ENCODE data around the gene TRAPPC10. TPM values are rescaled to one million over a fixed set of nuclear protein-coding genes. Genes with fewer than 3 reads are reported as not detected.

TRAPPC10 gene
- total and polyA plus RNA-seq, 2 donors (not counting 1 experiment from before 2014, with no cell fraction given): 15.4 to 22.0 TPM

DNA sequence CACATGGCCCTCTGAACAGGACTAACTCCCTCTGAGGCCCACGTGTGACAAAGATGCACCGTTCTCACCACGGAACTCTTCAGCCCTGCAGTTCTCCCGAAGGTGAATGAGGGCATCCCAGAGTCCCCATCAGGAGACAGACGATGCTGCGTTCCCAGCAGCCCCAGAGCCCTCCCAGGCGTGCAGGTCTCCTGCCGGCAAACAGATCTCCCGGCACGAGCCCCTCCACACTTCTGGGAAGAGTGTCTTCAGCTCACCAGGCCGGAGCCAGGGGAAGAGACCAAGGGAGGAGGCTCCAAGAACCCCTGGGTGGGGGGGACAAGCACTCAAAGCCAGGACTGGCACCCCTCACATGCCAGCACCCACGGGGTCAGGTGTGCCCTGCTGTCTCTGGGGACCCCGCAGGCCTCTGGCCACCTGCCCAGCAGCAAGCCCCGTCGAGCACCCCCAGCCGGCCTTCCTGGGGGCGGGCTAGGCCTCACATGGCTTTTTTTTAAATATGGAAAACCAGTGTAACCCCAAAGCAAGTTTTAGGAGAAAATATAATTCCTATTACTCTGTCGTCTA lies 45.1 kb upstream of the TRAPPC10 start:
- Histone ChIP-seq H3K4me2 (ENCODE audit: extremely low read depth, insufficient read depth, low read length) (no peak overlapping the region), H3K79me2 (ENCODE audit: control insufficient read depth, insufficient read depth, low read length) (no peaks in the 10 kb centered on the region), H2AFZ (ENCODE audit: low read length) (no peak overlapping the region), H3K4me3 (replicated peaks in 1 of 4; ENCODE audit: control extremely low read depth in 1 of 4, insufficient read depth in 1 of 4, low read depth in 3 of 4, low read length in 4 of 4) (no peak overlapping the region), H3K27ac (ENCODE audit: insufficient read depth, low read length) (no peak overlapping the region), H4K20me1 (ENCODE audit: control insufficient read depth, extremely low read depth, insufficient read depth, low read length) (no peaks in the 10 kb centered on the region), H3K4me1 (ENCODE audit: control insufficient read depth, extremely low read depth, insufficient read depth, low read length) (no peaks in the 10 kb centered on the region), H3K27me3 (ENCODE audit: control insufficient read depth, insufficient read depth, low read length) (no peaks in the 10 kb centered on the region), H3K9ac (ENCODE audit: insufficient read depth, low read length) (no peak overlapping the region), H3K9me3 (ENCODE audit: control insufficient read depth, insufficient read depth, low read depth, low read length) (no peaks in the 10 kb centered on the region), H3K36me3 (ENCODE audit: control insufficient read depth, insufficient read depth, low read length) (peaks cover 11% of the 10 kb centered on the region)
- DNase-seq (ENCODE audit: low read depth in 2 of 2): no peak
- TF ChIP-seq, protein P1, sequence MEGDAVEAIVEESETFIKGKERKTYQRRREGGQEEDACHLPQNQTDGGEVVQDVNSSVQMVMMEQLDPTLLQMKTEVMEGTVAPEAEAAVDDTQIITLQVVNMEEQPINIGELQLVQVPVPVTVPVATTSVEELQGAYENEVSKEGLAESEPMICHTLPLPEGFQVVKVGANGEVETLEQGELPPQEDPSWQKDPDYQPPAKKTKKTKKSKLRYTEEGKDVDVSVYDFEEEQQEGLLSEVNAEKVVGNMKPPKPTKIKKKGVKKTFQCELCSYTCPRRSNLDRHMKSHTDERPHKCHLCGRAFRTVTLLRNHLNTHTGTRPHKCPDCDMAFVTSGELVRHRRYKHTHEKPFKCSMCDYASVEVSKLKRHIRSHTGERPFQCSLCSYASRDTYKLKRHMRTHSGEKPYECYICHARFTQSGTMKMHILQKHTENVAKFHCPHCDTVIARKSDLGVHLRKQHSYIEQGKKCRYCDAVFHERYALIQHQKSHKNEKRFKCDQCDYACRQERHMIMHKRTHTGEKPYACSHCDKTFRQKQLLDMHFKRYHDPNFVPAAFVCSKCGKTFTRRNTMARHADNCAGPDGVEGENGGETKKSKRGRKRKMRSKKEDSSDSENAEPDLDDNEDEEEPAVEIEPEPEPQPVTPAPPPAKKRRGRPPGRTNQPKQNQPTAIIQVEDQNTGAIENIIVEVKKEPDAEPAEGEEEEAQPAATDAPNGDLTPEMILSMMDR (conservative IDR thresholded peaks at IDR 0.05 in 1 of 2, IDR thresholded peaks at IDR 0.05 in 1 of 2; ENCODE audit: low read depth in 1 of 2, low read length in 2 of 2): no peak
- no peak for TF ChIP-seq EZH2 (IDR thresholded peaks at IDR 0.05; ENCODE audit: low read length, missing control alignments)

DNA sequence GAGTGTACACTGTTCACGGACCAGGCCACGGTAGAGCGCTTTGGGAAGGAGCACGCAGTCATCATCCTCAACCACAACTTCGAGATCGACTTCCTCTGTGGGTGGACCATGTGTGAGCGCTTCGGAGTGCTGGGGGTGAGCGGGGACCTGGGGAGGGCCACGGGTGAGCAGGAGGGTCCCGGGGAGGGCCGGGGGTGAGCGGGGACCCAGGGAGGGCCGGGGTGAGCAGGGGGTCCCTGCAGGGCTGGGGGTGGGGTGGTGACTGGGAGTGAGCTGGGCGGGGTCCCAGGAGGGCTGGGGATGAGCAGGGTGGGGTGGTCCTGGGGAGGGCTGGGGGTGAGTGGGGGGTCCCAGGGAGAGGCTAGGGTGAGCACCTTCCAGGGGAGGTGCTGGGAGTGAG lies 44.1 kb upstream of the TRAPPC10 start:
- no peaks in the 10 kb centered on the region for H3K27me3 ChIP-seq (ENCODE audit: control insufficient read depth, insufficient read depth, low read length)
- no peak overlapping the region for H3K4me3 ChIP-seq (replicated peaks in 1 of 4; ENCODE audit: control extremely low read depth in 1 of 4, insufficient read depth in 1 of 4, low read depth in 3 of 4, low read length in 4 of 4)
- no peaks in the 10 kb centered on the region for H3K4me1 ChIP-seq (ENCODE audit: control insufficient read depth, extremely low read depth, insufficient read depth, low read length)
- H3K4me2 ChIP-seq (ENCODE audit: extremely low read depth, insufficient read depth, low read length): no peak overlapping the region
- DNase-seq (ENCODE audit: low read depth in 2 of 2): no peak
- no peaks in the 10 kb centered on the region for H3K9me3 ChIP-seq (ENCODE audit: control insufficient read depth, insufficient read depth, low read depth, low read length)
- H3K36me3 ChIP-seq (ENCODE audit: control insufficient read depth, insufficient read depth, low read length): peaks cover 11% of the 10 kb centered on the region
- H3K9ac ChIP-seq (ENCODE audit: insufficient read depth, low read length): no peak overlapping the region
- H4K20me1 ChIP-seq (ENCODE audit: control insufficient read depth, extremely low read depth, insufficient read depth, low read length): no peaks in the 10 kb centered on the region
- no peaks in the 10 kb centered on the region for H3K79me2 ChIP-seq (ENCODE audit: control insufficient read depth, insufficient read depth, low read length)
- TF ChIP-seq, protein P1 (conservative IDR thresholded peaks at IDR 0.05 in 1 of 2, IDR thresholded peaks at IDR 0.05 in 1 of 2; ENCODE audit: low read depth in 1 of 2, low read length in 2 of 2): no peak
- TF ChIP-seq EZH2 (IDR thresholded peaks at IDR 0.05; ENCODE audit: low read length, missing control alignments): no peak
- H2AFZ ChIP-seq (ENCODE audit: low read length): no peak overlapping the region
- H3K27ac ChIP-seq (ENCODE audit: insufficient read depth, low read length): no peak overlapping the region

DNA sequence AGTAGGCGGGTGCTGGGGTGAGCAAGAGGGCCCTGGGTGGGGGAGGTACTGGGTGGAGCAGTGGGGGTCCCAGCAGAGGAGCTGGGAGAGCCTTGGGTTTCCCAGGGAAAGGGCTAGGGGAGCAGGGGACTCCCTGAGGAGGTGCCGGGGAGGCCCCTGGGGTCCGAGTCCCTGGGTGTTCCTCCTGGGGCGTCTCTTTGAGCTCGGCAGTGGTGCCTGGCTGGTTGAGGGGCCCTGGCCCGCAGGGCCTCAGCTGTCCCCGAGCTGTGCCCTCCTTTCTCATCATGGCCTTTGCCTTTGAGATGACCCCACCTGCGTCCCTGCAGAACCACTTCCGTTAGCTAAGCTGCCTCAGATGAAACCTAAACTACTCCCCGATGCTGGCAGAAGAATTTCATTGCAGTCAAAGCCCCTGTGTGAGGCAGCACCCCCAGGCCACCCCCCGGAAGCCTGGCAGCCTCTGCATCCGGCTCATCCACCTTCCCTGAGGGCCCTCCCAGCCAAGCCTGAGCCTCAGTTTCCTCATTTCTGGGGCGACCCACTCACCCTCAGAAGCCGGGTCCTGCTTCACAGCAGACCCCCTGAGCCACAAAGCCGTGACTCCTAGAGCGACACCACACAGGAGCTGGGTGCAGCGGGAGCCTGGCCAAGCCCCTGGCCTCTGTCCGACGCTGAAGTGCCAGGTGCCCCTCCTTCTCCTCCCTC lies 43.5 kb upstream of the TRAPPC10 start:
- Histone ChIP-seq H3K27ac (ENCODE audit: insufficient read depth, low read length) (no peak overlapping the region), H3K4me1 (ENCODE audit: control insufficient read depth, extremely low read depth, insufficient read depth, low read length) (no peaks in the 10 kb centered on the region), H3K36me3 (ENCODE audit: control insufficient read depth, insufficient read depth, low read length) (peaks cover 11% of the 10 kb centered on the region), H3K4me3 (replicated peaks in 1 of 4; ENCODE audit: control extremely low read depth in 1 of 4, insufficient read depth in 1 of 4, low read depth in 3 of 4, low read length in 4 of 4) (no peak overlapping the region), H2AFZ (ENCODE audit: low read length) (no peak overlapping the region), H3K4me2 (ENCODE audit: extremely low read depth, insufficient read depth, low read length) (no peak overlapping the region), H3K27me3 (ENCODE audit: control insufficient read depth, insufficient read depth, low read length) (no peaks in the 10 kb centered on the region), H3K79me2 (ENCODE audit: control insufficient read depth, insufficient read depth, low read length) (no peaks in the 10 kb centered on the region), H4K20me1 (ENCODE audit: control insufficient read depth, extremely low read depth, insufficient read depth, low read length) (no peaks in the 10 kb centered on the region), H3K9me3 (ENCODE audit: control insufficient read depth, insufficient read depth, low read depth, low read length) (no peaks in the 10 kb centered on the region), H3K9ac (ENCODE audit: insufficient read depth, low read length) (no peak overlapping the region)
- DNase-seq (ENCODE audit: low read depth in 2 of 2): no peak
- no peak for TF ChIP-seq EZH2 (IDR thresholded peaks at IDR 0.05; ENCODE audit: low read length, missing control alignments)
- TF ChIP-seq, protein P1 (conservative IDR thresholded peaks at IDR 0.05 in 1 of 2, IDR thresholded peaks at IDR 0.05 in 1 of 2; ENCODE audit: low read depth in 1 of 2, low read length in 2 of 2): no peak

All from fibroblast of lung (primary cell).